Parathyroid adenoma (tissue), 2 donors: ENCODE data around the gene NUDT19.

ENCODE experiments used
- H2AFZ ChIP-seq: fragments of 300-600 bp; sonication (generic); one replicate; pipeline ENCODE4 v1.7.0; 2017; ENCODE audit warnings: antibody characterized with exemption, mild to moderate bottlenecking
- H3K27ac ChIP-seq: fragments of 300-600 bp; sonication (generic); one replicate; pipeline ENCODE4 v1.7.0; 2017
- H3K27me3 ChIP-seq: fragments of 300-600 bp; sonication (generic); one replicate; pipeline ENCODE4 v1.7.0; 2017; ENCODE audit warnings: low read length; ENCODE audit not compliant: control insufficient read depth, insufficient read depth
- H3K36me3 ChIP-seq: fragments of 300-600 bp; sonication (generic); one replicate; pipeline ENCODE4 v1.7.0; 2017; ENCODE audit warnings: low read length; ENCODE audit not compliant: control insufficient read depth, insufficient read depth
- H3K4me1 ChIP-seq: fragments of 300-600 bp; sonication (generic); one replicate; pipeline ENCODE4 v1.7.0; 2017; ENCODE audit warnings: control low read depth
- H3K4me2 ChIP-seq: fragments of 300-600 bp; sonication (generic); one replicate; pipeline ENCODE4 v1.7.0; 2017; ENCODE audit warnings: low read length
- H3K4me3 ChIP-seq: fragments of 300-600 bp; sonication (generic); one replicate; pipeline ENCODE4 v1.7.0; 2017; ENCODE audit warnings: low read depth, low read length
- H3K79me2 ChIP-seq: fragments of 300-600 bp; sonication (generic); one replicate; pipeline ENCODE4 v1.7.0; 2017; ENCODE audit warnings: control low read depth
- H3K9ac ChIP-seq: fragments of 300-600 bp; sonication (generic); one replicate; pipeline ENCODE4 v1.7.0; 2017; ENCODE audit warnings: mild to moderate bottlenecking
- H3K9me3 ChIP-seq: fragments of 300-600 bp; sonication (generic); one replicate; pipeline ENCODE4 v1.7.0; 2017; ENCODE audit warnings: low read length; ENCODE audit not compliant: control insufficient read depth
- TF ChIP-seq, protein P1 (sequence below): fragments of 300-600 bp; sonication (generic); IDR thresholded peaks from one replicate; pipeline ENCODE4 v1.7.0; 2017; ENCODE audit warnings: antibody characterized with exemption, mild to moderate bottlenecking
- donor health status: primary hyperparathyroidism.

The NUDT19 gene

DNA sequence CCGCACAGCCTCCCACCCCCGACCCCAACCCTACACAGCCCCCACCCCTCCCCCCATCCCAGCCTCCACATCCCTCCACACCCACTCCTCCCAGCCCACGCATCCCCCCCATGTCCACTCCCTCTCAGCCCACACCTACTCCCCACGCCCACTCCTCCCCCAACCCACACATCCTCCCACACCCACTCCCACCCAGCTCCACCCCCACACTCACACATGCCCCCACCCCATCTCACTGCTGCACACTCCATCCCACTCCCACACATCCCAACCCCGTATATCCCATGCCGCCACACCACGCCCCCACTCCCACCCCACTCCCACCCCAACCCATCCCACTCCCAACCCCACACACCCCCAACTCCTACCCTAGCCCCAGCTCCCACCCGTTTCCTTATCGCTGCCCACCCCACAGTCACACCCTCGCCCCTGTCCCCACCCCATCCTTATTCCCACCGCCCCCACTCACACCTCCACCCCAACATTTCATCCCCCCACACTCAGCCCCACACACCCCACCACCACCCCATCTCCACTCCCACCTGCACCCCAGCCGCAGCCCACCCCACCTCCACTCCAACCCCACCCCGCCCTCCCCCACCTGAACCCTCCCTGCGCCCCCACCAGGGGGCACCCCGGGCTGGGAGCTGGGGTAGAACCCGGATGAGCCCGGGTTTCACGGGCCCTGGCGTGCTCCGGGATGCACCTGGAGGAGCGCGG lies 28.8 kb downstream of the NUDT19 start:
- Histone ChIP-seq H3K9ac (no peak overlapping the region), H3K79me2 (no peaks in the 10 kb centered on the region), H3K4me2 (no peak overlapping the region), H3K9me3 (no peaks in the 10 kb centered on the region), H2AFZ (no peak overlapping the region), H3K4me1 (no peaks in the 10 kb centered on the region), H3K36me3 (no peaks in the 10 kb centered on the region), H3K27me3 (no peaks in the 10 kb centered on the region), H3K27ac (no peak overlapping the region), H3K4me3 (no peak overlapping the region)
- TF ChIP-seq, protein P1, sequence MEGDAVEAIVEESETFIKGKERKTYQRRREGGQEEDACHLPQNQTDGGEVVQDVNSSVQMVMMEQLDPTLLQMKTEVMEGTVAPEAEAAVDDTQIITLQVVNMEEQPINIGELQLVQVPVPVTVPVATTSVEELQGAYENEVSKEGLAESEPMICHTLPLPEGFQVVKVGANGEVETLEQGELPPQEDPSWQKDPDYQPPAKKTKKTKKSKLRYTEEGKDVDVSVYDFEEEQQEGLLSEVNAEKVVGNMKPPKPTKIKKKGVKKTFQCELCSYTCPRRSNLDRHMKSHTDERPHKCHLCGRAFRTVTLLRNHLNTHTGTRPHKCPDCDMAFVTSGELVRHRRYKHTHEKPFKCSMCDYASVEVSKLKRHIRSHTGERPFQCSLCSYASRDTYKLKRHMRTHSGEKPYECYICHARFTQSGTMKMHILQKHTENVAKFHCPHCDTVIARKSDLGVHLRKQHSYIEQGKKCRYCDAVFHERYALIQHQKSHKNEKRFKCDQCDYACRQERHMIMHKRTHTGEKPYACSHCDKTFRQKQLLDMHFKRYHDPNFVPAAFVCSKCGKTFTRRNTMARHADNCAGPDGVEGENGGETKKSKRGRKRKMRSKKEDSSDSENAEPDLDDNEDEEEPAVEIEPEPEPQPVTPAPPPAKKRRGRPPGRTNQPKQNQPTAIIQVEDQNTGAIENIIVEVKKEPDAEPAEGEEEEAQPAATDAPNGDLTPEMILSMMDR: no peak

DNA sequence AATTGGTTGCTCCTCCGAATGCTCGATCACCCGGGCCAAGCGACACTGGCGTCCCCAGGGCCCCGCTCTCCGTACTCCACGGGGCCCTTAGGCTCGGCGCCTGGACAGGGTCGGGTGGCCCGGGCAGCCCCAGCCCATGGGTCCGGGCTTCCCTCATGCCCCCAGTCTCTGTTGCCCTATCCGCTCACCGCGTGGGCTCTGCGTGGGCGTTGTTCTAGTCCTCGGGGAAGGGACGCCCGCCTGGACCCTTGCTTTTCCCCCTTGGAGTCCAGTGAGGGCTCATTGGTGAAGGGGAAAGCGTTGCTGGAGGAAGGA lies 29.3 kb downstream of the NUDT19 start:
- Histone ChIP-seq H3K36me3 (no peaks in the 10 kb centered on the region), H3K27me3 (no peaks in the 10 kb centered on the region), H2AFZ (no peak overlapping the region), H3K9ac (no peak overlapping the region), H3K79me2 (no peaks in the 10 kb centered on the region), H3K4me3 (no peak overlapping the region), H3K27ac (no peak overlapping the region), H3K4me1 (no peaks in the 10 kb centered on the region), H3K9me3 (no peaks in the 10 kb centered on the region), H3K4me2 (no peak overlapping the region)
- TF ChIP-seq, protein P1: no peak

DNA sequence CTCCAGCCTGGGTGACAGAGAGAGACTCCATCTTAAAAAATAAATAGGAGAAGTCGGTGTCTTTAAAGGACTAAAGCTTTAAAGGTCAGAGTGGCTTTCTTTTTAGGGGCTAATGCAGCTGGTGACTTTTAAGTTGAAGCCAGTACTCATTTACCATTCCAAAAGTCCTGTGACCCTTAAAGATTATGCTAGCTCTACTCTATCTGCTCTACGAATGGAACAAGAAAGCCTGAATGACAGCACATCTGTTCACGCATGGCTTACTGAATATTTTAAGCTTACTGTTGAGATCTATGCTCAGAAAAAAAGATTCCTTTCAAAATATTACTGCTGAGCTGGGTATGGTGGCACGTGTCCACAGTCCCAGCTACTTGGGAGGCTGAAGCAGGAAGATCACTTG lies 44.3 kb downstream of the NUDT19 start:
- no peak overlapping the region for H3K4me2 ChIP-seq
- H3K4me3 ChIP-seq: no peak overlapping the region
- no peak overlapping the region for H3K9ac ChIP-seq
- no peak overlapping the region for H3K27ac ChIP-seq
- no peaks in the 10 kb centered on the region for H3K79me2 ChIP-seq
- H3K4me1 ChIP-seq: no peaks in the 10 kb centered on the region
- no peaks in the 10 kb centered on the region for H3K36me3 ChIP-seq
- no peak overlapping the region for H2AFZ ChIP-seq
- no peaks in the 10 kb centered on the region for H3K9me3 ChIP-seq
- TF ChIP-seq, protein P1: no peak
- no peaks in the 10 kb centered on the region for H3K27me3 ChIP-seq

DNA sequence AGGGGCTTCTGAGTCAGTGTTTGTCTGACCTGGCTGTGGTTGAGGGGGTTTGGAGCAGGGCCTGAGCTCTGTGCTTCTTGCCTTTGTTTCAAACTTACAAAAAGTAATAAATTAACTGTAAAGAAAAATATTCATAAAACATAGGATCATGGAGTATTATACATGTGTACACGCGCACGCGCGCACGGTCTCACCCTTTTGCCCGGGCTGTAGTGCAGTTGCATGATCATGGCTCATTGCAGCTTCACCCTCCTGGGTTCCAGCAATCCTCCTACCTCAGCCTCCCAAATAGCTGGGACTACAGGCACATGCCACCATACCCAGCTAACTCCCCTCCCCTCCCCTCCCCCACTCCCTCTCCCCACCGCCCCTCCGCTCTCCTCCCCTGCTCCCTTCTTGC lies 51.4 kb downstream of the NUDT19 start:
- TF ChIP-seq, protein P1: no peak
- no peak overlapping the region for H3K9ac ChIP-seq

DNA sequence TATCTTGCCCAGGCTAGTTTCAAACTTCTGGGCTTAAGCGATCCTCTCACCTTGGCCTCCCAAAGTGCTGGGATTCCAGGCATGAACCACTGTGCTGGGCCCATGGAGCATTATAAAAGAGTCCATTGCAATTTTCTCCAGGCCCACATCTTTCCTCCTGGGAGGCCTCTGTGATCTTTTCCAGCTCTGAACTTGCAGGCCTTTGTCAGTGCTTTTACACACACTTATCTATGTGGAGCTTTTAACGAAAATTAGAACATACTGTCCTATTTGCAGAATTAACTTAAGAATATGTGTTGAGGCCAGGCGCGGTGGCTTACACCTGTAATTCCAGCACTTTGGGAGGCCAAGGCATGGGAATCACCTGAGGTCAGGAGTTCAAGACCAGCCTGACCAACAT lies 51.8 kb downstream of the NUDT19 start:
- H3K27ac ChIP-seq: no peak overlapping the region
- H3K9ac ChIP-seq: no peak overlapping the region
- no peak overlapping the region for H3K4me2 ChIP-seq
- no peaks in the 10 kb centered on the region for H3K79me2 ChIP-seq
- no peaks in the 10 kb centered on the region for H3K36me3 ChIP-seq
- no peaks in the 10 kb centered on the region for H3K9me3 ChIP-seq
- no peaks in the 10 kb centered on the region for H3K27me3 ChIP-seq
- H2AFZ ChIP-seq: no peak overlapping the region
- no peaks in the 10 kb centered on the region for H3K4me1 ChIP-seq
- TF ChIP-seq, protein P1: no peak
- no peak overlapping the region for H3K4me3 ChIP-seq

More for the DNA sequence above, 51.4 kb downstream of the NUDT19 start:
- H3K27me3 ChIP-seq: no peaks in the 10 kb centered on the region
- H3K4me2 ChIP-seq: no peak overlapping the region
- no peaks in the 10 kb centered on the region for H3K4me1 ChIP-seq
- no peaks in the 10 kb centered on the region for H3K9me3 ChIP-seq
- no peaks in the 10 kb centered on the region for H3K79me2 ChIP-seq
- H3K27ac ChIP-seq: no peak overlapping the region
- H3K36me3 ChIP-seq: no peaks in the 10 kb centered on the region
- no peak overlapping the region for H3K4me3 ChIP-seq
- H2AFZ ChIP-seq: no peak overlapping the region
